ENCODE data around the gene LGALS13.
A peak's percentile ranks its signal among the peaks of the same experiment; 100 is the strongest.

Gene LGALS13, protein sequence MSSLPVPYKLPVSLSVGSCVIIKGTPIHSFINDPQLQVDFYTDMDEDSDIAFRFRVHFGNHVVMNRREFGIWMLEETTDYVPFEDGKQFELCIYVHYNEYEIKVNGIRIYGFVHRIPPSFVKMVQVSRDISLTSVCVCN

DNA sequence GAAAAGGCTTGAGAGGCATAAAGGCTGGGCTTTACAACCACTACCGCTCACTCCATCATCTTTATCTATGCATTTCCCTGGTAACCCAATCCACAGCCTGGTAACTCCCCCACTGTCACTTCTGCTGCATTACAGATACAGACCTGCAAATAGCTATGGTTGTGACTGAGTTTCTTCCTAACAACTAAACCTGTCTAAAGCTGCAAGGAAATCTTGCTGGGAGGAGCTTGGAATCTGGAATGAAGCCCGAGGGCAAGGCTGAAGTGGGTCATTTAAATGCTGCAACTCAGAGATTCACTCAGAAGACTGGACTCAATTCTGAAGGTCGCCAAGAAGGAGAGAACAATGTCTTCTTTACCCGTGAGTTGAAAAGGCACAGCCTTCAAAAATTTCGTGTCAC is at the start of gene LGALS13:
LGALS13 (plus strand) TSS at position 301 of the 400 bp plus-strand sequence; CDS start at position 346, 45 bp downstream.
- DNase-seq, result no peak
- TF ChIP-seq GATA1 (IDR thresholded peaks at IDR 0.05; ENCODE audit: low read depth, low read length) (no peak), POLR2A (IDR thresholded peaks at IDR 0.05; ENCODE audit: low read length) (no peak)

GRCh38 chr19:39553082-39553652 is 49.2 kb upstream of the LGALS13 start:
- no peak for DNase-seq
- no peak for TF ChIP-seq GATA1 (IDR thresholded peaks at IDR 0.05; ENCODE audit: low read depth, low read length)
- TF ChIP-seq POLR2A (IDR thresholded peaks at IDR 0.05; ENCODE audit: low read length), result no peak

- TF ChIP-seq POLR2A (IDR thresholded peaks at IDR 0.05; ENCODE audit: low read length), result no peak
- no peak for TF ChIP-seq GATA1 (IDR thresholded peaks at IDR 0.05; ENCODE audit: low read depth, low read length)
- no peak for DNase-seq
Measured at GRCh38 chr19:39554701-39555311, 47.5 kb upstream of the LGALS13 start.

DNA sequence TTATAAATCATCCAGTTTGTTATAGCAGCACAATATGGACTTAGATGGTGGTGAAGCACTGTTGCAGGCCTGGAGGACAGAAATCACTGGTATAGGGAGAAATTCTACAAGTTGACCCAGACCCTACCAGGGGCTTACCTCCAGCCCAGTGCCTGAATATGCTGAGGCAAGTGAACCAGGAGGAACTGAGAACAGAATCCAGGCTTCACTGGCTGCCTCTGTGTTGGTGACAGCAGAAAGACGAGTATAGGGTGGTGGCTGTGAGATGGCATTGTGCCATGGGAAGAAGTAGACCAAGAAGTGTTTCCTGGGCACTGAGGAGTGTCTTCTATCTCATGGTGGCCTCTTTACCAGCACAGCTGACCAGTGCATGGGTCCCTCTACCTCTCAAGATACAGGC is 46.4 kb upstream of the LGALS13 start:
- DNase-seq, result no peak
- TF ChIP-seq GATA1 (IDR thresholded peaks at IDR 0.05; ENCODE audit: low read depth, low read length), result no peak
- TF ChIP-seq POLR2A (IDR thresholded peaks at IDR 0.05; ENCODE audit: low read length), result no peak

- TF ChIP-seq POLR2A (IDR thresholded peaks at IDR 0.05; ENCODE audit: low read length) (no peak), GATA1 (IDR thresholded peaks at IDR 0.05; ENCODE audit: low read depth, low read length) (no peak)
- no peak for DNase-seq
Measured at GRCh38 chr19:39557811-39558623, 44.3 kb upstream of the LGALS13 start.

DNA sequence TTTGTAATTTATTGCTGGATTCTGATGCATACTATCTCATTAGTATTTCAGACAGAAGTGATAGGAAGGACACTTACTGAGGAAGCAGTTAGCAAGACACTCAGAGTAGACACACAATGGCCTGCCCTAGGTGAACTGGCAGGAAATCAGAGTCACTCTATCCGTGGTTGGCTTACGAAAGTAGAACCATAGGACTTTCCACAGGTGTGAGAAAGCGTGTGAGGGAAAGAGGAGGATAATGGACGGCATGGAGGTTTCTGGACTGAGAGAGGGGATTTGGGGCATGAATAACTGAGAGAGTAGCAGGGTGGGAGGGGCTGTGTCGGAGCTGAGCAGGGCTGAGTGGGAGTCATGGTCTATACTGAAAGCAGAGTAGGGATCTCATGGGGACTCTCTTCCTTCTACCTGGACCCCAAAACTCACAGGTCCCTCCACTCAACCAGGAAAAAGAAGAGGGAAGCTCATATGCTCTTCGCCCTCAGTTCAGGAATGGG is 43.7 kb upstream of the LGALS13 start:
- no peak for TF ChIP-seq POLR2A (IDR thresholded peaks at IDR 0.05; ENCODE audit: low read length)
- no peak for TF ChIP-seq GATA1 (IDR thresholded peaks at IDR 0.05; ENCODE audit: low read depth, low read length)
- no peak for DNase-seq

- TF ChIP-seq GATA1 (IDR thresholded peaks at IDR 0.05; ENCODE audit: low read depth, low read length), result no peak
- DNase-seq, result no peak
Measured at GRCh38 chr19:39563408-39563807, 38.9 kb upstream of the LGALS13 start.

GRCh38 chr19:39566064-39566463 is 36.3 kb upstream of the LGALS13 start:
- TF ChIP-seq GATA1 (IDR thresholded peaks at IDR 0.05; ENCODE audit: low read depth, low read length), result no peak
- TF ChIP-seq POLR2A (IDR thresholded peaks at IDR 0.05; ENCODE audit: low read length), result no peak
- DNase-seq, result no peak

DNA sequence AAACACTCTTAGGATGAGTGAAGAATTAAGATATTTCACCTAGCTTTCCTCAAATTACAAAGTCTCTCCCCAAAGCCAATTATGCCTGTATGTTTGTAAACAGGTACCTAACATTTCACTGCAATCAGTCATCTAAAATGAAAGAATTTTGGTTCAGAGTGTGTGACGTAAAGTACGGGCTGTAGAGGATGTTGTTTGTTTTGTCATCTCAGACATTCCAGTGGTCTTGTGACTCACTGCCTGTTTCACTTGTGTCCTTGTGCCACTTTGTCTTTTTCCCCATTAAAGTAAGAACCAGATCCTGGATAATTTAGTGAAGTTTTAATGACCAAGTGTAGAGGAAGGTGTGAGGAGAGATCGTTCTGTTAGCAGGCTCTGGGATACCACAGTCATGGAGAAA is 33.7 kb upstream of the LGALS13 start:
- DNase-seq, result no peak
- TF ChIP-seq POLR2A (IDR thresholded peaks at IDR 0.05; ENCODE audit: low read length) (no peak), GATA1 (IDR thresholded peaks at IDR 0.05; ENCODE audit: low read depth, low read length) (no peak)

GRCh38 chr19:39582442-39582841 is 19.9 kb upstream of the LGALS13 start:
- DNase-seq, result no peak
- no peak for TF ChIP-seq POLR2A (IDR thresholded peaks at IDR 0.05; ENCODE audit: low read length)
- TF ChIP-seq GATA1 (IDR thresholded peaks at IDR 0.05; ENCODE audit: low read depth, low read length), result no peak

GRCh38 chr19:39582891-39583625 is 19.3 kb upstream of the LGALS13 start:
- TF ChIP-seq POLR2A (IDR thresholded peaks at IDR 0.05; ENCODE audit: low read length) (no peak), GATA1 (IDR thresholded peaks at IDR 0.05; ENCODE audit: low read depth, low read length) (no peak)
- DNase-seq, result no peak

DNA sequence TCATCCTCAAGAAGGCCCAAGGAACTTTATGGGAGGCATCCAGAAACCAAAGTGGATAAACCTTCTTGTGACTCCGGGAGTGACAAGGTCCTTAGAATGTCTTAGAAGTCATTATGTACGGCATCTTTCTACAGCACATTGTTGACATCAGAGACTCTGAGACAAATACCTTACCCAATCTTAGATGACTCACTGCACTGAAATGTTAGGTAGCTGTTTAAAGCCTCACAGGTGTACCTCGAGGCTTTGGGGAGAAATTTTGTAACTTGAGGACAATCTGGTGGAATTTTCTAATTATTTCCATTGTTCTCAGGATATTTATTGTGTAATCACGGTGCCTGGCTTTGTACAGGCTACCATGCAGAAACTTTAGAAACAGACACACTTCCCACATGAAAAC is 14.8 kb upstream of the LGALS13 start:
- TF ChIP-seq GATA1 (IDR thresholded peaks at IDR 0.05; ENCODE audit: low read depth, low read length) (no peak), POLR2A (IDR thresholded peaks at IDR 0.05; ENCODE audit: low read length) (no peak)
- no peak for DNase-seq

DNA sequence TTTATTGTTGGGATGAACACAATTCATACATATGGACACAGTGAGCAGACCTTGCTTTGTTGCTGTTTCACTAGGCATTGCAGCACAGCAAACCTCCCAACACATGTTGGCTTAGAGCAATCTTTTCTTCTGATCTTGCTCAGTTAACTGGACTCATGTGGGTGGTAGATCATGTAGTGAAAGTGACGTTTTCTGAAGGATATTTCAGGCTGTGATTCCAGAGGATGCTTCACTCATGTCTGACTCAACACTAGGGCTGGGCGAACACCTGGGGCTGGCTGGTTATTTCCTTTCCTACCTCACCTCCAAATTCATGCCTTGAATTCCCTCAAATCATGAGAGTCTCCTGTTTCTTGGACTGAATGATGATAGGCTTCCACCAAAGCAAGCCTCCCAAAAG is 14.3 kb upstream of the LGALS13 start:
- TF ChIP-seq GATA1 (IDR thresholded peaks at IDR 0.05; ENCODE audit: low read depth, low read length) (no peak), POLR2A (IDR thresholded peaks at IDR 0.05; ENCODE audit: low read length) (no peak)
- no peak for DNase-seq

GRCh38 chr19:39590265-39590664 is 12.1 kb upstream of the LGALS13 start:
- TF ChIP-seq POLR2A (IDR thresholded peaks at IDR 0.05; ENCODE audit: low read length) (no peak), GATA1 (IDR thresholded peaks at IDR 0.05; ENCODE audit: low read depth, low read length) (no peak)
- peak in 1 of 2 experiments; percentile 2 for DNase-seq
